ENCODE measurements around the gene WSCD2. TPM values are rescaled to one million over a fixed set of nuclear protein-coding genes. Genes with fewer than 3 reads are reported as not detected.

WSCD2 gene
- total and polyA plus RNA-seq, 9 donors, result under 0.01 to 2.6 (median 0.53) TPM; not detected in 1

- Histone ChIP-seq H3K36me3 (no peaks in the 10 kb centered on the region), H3K9me3 (no peaks in the 10 kb centered on the region), H3K27me3 (no peaks in the 10 kb centered on the region), H3K4me1 (ENCODE audit: insufficient read depth) (no peaks in the 10 kb centered on the region), H3K4me3 (no peak overlapping the region), H3K27ac (no peak overlapping the region)
- intact Hi-C loops (cut with DNase I), result no loop called here
- WGBS, 3 donors, result 89 to 92% (median 91%) methylated on average over 5 of the region's 5 CpGs
- DNase-seq, result no peak
- no peak for TF ChIP-seq CTCF (IDR thresholded peaks at IDR 0.05)
Measured at GRCh38 chr12:108134744-108135143, 5.7 kb downstream of the WSCD2 start.

GRCh38 chr12:108135627-108136026, 6.5 kb downstream of the WSCD2 start:
- DNase-seq, result no peak
- no peaks in the 10 kb centered on the region for H3K4me1 ChIP-seq (ENCODE audit: insufficient read depth)
- H3K27ac ChIP-seq, result no peak overlapping the region
- no peak overlapping the region for H3K4me3 ChIP-seq
- WGBS, 3 donors, result 73 to 92% (median 86%) methylated on average over 1 of the region's 1 CpG
- H3K27me3 ChIP-seq, result no peaks in the 10 kb centered on the region
- H3K36me3 ChIP-seq, result no peaks in the 10 kb centered on the region
- intact Hi-C loops (cut with DNase I), result no loop called here
- TF ChIP-seq EP300 (IDR thresholded peaks at IDR 0.05) (no peak), CTCF (IDR thresholded peaks at IDR 0.05) (no peak), POLR2A (IDR thresholded peaks at IDR 0.05) (no peak)
- no peaks in the 10 kb centered on the region for H3K9me3 ChIP-seq

- WGBS, 3 donors, result 50 to 75% (median 51%) methylated on average over 6 of the region's 6 CpGs
- no peaks in the 10 kb centered on the region for H3K27me3 ChIP-seq
- H3K27ac ChIP-seq, result no peak overlapping the region
- H3K4me1 ChIP-seq (ENCODE audit: insufficient read depth), result no peaks in the 10 kb centered on the region
- TF ChIP-seq POLR2A (IDR thresholded peaks at IDR 0.05), result no peak
- no peak for TF ChIP-seq CTCF (IDR thresholded peaks at IDR 0.05)
- no peak for TF ChIP-seq EP300 (IDR thresholded peaks at IDR 0.05)
- DNase-seq, result no peak
- no peaks in the 10 kb centered on the region for H3K9me3 ChIP-seq
- H3K4me3 ChIP-seq, result no peak overlapping the region
- no peaks in the 10 kb centered on the region for H3K36me3 ChIP-seq
- intact Hi-C loops (cut with DNase I), result no loop called here
Measured at GRCh38 chr12:108136697-108137096, 7.6 kb downstream of the WSCD2 start.

- Histone ChIP-seq H3K36me3 (no peaks in the 10 kb centered on the region), H3K4me1 (ENCODE audit: insufficient read depth) (no peaks in the 10 kb centered on the region), H3K27ac (no peak overlapping the region), H3K9me3 (no peaks in the 10 kb centered on the region), H3K4me3 (no peak overlapping the region), H3K27me3 (no peaks in the 10 kb centered on the region)
- 90 to 95% (median 90%) methylated on average over 2 of the region's 2 CpGs for WGBS, 3 donors
- TF ChIP-seq POLR2A (IDR thresholded peaks at IDR 0.05), result no peak
- TF ChIP-seq CTCF (IDR thresholded peaks at IDR 0.05), result no peak
- TF ChIP-seq EP300 (IDR thresholded peaks at IDR 0.05), result no peak
- intact Hi-C loops (cut with DNase I), result no loop called here
- no peak for DNase-seq
Measured at GRCh38 chr12:108139454-108139853, 10.4 kb downstream of the WSCD2 start.

GRCh38 chr12:108140501-108140900, 11.4 kb downstream of the WSCD2 start:
- Histone ChIP-seq H3K4me3 (no peak overlapping the region), H3K9me3 (no peaks in the 10 kb centered on the region), H3K4me1 (ENCODE audit: insufficient read depth) (no peaks in the 10 kb centered on the region), H3K36me3 (no peaks in the 10 kb centered on the region), H3K27ac (no peak overlapping the region), H3K27me3 (no peaks in the 10 kb centered on the region)
- DNase-seq, result no peak
- intact Hi-C loops (cut with DNase I), result no loop called here
- 67 to 77% (median 73%) methylated on average over 5 of the region's 5 CpGs for WGBS, 3 donors
- TF ChIP-seq CTCF (IDR thresholded peaks at IDR 0.05), result no peak
- no peak for TF ChIP-seq EP300 (IDR thresholded peaks at IDR 0.05)
- TF ChIP-seq POLR2A (IDR thresholded peaks at IDR 0.05), result no peak

All from ovary (tissue), 9 donors.